HFFc6 (cell line): Measurements from ENCODE around the gene MRPS10. TPM values are rescaled to one million over a fixed set of nuclear protein-coding genes. Genes with fewer than 3 reads are reported as not detected.
A peak's percentile ranks its signal among the peaks of the same experiment; 100 is the strongest.
"Not testable (repeated sequence)": the region's sequence is repeated elsewhere in the genome, so short reads cannot be mapped to it uniquely, and the experiment has no call there.

Source experiments
- DNase-seq: peaks from one replicate; pipeline ENCODE4 v3.0.0-alpha.2; 2018
- H3K27ac Mint-ChIP-seq: 2 replicates; pipeline ENCODE4 v1.8.0; 2020; ENCODE audit warnings: mild to moderate bottlenecking, mixed read lengths
- H3K27me3 Mint-ChIP-seq: 2 replicates; pipeline ENCODE4 v1.8.0; 2021; ENCODE audit warnings: mild to moderate bottlenecking, moderate library complexity, mixed read lengths; ENCODE audit not compliant: insufficient read depth
- H3K36me3 Mint-ChIP-seq: 2 replicates; pipeline ENCODE4 v1.8.0; 2021; ENCODE audit warnings: low read depth, mixed read lengths
- H3K4me1 Mint-ChIP-seq: 2 replicates; pipeline ENCODE4 v1.8.0; 2020; ENCODE audit warnings: low read depth, mixed read lengths
- H3K4me3 Mint-ChIP-seq: 2 replicates; pipeline ENCODE4 v1.8.0; 2020; ENCODE audit warnings: mild to moderate bottlenecking, moderate library complexity, mixed read lengths
- H3K9me3 Mint-ChIP-seq: 2 replicates; pipeline ENCODE4 v1.8.0; 2020; ENCODE audit warnings: mild to moderate bottlenecking, mixed read lengths
- total RNA-seq, 6 experiments: library from RNA; stranded (reverse); fragmentation: NEBNext Ultra II Directional; extraction: Animal tissue kit (Norgen Biotek cat#: 25700); gene quantifications; 2 replicates in 1 of 6; 3 replicates in 5 of 6; pipeline ENCODE4 v1.2.3, GENCODE V29; 2021
- TF ChIP-seq, protein P1 (sequence below): fragments of 200-600 bp; sonication (generic); IDR thresholded peaks from 2 replicates; pipeline ENCODE4 v1.5.0; 2021; ENCODE audit warnings: antibody characterized with exemption, mild to moderate bottlenecking

The MRPS10 gene
- total RNA-seq, 6 experiments from 2014 or later, result 40.9 to 49.3 (median 43.8) TPM

DNA sequence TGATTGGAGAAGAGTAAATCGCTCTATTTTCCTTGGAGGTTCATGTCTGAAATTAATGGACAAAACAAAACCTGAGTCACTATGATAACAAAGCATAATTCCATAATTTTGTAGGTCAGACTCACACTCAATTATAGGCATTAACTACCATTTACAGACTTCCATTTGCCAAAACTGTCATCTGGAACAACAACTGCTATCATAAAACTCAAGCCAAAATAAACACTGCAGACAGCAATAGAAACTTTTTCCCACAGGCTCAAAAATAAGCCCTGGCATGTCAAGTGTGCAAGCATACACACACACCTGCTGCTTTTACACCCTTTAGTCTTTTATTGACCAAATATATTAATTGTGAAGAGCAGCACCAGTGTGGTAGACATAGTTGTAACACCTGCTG, 7.1 kb downstream of the MRPS10 start:
- Mint-ChIP-seq H3K9me3 (no peaks in the 10 kb centered on the region), H3K4me3 (no peak overlapping the region), H3K4me1 (peaks cover 14% of the 10 kb centered on the region), H3K27me3 (no peaks in the 10 kb centered on the region; the same call in 1 of the 2 replicates), H3K36me3 (peaks cover 27% of the 10 kb centered on the region), H3K27ac (no peak overlapping the region)
- TF ChIP-seq, protein P1, sequence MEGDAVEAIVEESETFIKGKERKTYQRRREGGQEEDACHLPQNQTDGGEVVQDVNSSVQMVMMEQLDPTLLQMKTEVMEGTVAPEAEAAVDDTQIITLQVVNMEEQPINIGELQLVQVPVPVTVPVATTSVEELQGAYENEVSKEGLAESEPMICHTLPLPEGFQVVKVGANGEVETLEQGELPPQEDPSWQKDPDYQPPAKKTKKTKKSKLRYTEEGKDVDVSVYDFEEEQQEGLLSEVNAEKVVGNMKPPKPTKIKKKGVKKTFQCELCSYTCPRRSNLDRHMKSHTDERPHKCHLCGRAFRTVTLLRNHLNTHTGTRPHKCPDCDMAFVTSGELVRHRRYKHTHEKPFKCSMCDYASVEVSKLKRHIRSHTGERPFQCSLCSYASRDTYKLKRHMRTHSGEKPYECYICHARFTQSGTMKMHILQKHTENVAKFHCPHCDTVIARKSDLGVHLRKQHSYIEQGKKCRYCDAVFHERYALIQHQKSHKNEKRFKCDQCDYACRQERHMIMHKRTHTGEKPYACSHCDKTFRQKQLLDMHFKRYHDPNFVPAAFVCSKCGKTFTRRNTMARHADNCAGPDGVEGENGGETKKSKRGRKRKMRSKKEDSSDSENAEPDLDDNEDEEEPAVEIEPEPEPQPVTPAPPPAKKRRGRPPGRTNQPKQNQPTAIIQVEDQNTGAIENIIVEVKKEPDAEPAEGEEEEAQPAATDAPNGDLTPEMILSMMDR, result no peak
- no peak for DNase-seq

DNA sequence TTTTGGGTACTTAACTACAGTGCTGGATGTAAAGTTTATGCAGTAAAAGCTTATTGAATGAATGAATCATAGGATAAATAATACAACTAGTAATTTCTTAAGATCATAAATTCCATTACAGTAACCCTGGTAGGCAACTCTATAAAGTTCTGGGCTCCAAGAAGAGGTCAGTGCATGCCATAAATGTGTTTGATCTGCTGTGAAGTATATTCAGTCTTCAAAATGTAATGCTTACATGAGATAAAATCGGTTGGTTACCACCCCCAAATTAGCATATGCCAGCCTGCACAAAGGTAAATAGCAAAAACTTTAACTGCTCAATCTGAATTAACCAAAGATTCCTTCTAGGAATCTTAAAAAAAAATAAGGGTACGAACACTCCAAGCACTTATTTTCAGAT, 10.1 kb downstream of the MRPS10 start:
- H3K9me3 Mint-ChIP-seq, H3K27me3 Mint-ChIP-seq, H3K27ac Mint-ChIP-seq, DNase-seq, H3K4me3 Mint-ChIP-seq: not testable (repeated sequence)
- Mint-ChIP-seq H3K4me1 (peaks cover 28% of the 10 kb centered on the region), H3K36me3 (peaks cover 33% of the 10 kb centered on the region)

DNA sequence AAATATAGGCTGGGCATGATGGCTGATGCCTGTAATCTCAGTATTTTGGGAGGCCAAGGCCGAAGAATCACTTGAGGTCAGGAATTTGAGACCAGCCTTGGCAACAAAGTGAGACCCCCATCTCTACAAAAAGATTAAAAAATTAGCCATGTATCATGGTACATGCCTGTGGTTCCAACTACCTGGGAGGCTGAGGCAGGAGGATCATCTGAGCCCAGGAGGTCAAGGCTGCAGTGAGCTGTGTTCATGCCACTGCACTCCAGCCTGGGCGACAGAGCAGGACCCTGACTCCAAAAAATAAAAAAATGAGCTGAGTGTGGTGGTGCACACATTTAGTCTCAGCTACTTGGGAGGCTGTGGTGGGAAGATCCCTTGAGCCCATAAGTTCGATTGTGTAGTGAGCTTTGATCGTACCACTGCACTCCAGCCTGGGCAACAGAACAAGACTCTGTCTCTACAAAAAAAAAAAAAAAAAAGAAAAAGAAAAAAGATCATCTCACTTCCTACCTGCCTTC, 12.8 kb downstream of the MRPS10 start:
- H3K27ac Mint-ChIP-seq, result peak overlapping the region; percentile 22; the same call in 1 of the 2 replicates

DNA sequence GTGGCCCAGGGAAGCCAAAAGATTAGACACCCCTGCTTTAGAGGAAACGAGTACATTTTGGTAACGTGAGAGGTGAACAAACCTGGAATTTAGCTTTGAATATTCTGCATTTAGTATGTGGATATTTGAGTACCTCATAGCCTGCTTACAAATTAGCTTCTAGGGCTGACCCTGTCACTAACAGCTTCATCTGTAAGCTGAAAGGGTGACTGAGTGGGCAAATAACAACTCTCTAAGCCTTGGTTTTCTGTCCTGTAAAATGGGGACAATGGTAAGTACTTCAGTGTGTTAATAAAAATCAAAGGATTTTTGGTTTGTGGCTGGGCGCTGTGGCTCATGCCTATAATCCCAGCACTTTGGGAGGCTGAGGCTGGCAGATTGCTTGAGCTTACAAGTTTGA, 14.5 kb downstream of the MRPS10 start:
- Mint-ChIP-seq H3K4me3 (no peak overlapping the region), H3K27ac (no peak overlapping the region), H3K4me1 (peaks cover 48% of the 10 kb centered on the region), H3K36me3 (peaks cover 26% of the 10 kb centered on the region), H3K9me3 (no peaks in the 10 kb centered on the region), H3K27me3 (peaks cover 1% of the 10 kb centered on the region; the same call in 1 of the 2 replicates)
- TF ChIP-seq, protein P1, result no peak
- no peak for DNase-seq

More for the DNA sequence above, 12.8 kb downstream of the MRPS10 start:
- DNase-seq, result no peak
- TF ChIP-seq, protein P1, result no peak
- Mint-ChIP-seq H3K4me3 (no peak overlapping the region), H3K27me3 (peaks cover 1% of the 10 kb centered on the region; the same call in 1 of the 2 replicates), H3K36me3 (peaks cover 28% of the 10 kb centered on the region), H3K4me1 (peaks cover 40% of the 10 kb centered on the region), H3K9me3 (no peaks in the 10 kb centered on the region)

DNA sequence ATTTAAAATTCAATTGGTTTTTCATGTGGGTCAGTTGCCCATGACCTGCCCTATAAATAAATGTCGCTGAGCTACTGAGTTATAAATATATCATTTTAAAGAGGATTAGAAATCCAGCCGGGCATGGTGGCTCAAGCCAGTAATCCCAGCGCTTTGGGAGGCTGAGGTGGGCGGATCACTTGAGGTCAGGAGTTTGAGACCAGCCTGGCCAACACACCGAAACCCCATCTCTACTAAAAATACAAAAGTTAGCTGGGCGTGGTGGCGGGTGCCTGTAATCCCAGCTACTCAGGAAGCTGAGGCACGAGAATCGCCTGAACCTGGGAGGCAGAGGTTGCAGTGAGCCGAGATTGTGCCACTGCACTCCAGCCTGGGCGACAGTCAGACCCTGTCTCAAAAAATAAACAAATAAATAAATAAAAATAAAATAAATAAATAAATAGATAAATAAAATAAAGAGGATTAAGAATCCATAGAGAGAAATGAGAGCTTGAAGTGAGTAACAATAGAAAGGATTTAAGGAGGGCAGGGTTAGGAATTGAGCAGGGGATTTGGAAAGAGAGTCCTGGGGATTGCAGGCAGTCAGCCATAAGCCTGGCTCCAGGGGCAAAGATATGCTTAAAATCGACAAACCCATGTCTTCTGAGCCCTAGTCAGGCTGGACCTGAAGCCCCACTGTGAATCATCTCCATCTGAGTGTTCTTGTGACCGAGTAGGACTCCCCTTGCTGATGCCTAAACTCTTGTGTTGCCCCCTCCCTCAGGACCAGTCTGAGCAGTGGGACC, 15.3 kb downstream of the MRPS10 start:
- H3K27me3 Mint-ChIP-seq, DNase-seq, H3K27ac Mint-ChIP-seq, H3K9me3 Mint-ChIP-seq, H3K4me3 Mint-ChIP-seq: not testable (repeated sequence)
- H3K36me3 Mint-ChIP-seq, result peaks cover 18% of the 10 kb centered on the region
- peaks cover 48% of the 10 kb centered on the region for H3K4me1 Mint-ChIP-seq

DNA sequence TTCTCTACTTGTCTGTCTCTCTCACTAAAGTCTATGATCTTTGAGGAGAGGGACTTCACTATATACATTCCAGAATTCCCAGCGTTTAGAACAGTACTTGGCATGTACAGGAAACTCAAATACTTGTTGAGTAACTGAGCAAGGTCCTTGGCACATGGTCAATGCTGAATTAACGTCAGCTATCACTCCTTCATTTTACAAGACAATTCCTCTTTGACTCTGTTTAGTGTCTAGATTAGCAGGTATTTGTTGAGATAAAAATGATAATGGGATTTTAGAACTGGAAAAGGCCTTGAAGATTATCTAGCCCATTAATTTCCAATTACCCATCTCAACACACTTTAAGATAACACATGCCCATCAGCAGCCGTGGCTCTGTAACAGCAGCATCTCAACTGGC, 16.3 kb downstream of the MRPS10 start:
- peaks cover 1% of the 10 kb centered on the region; the same call in 1 of the 2 replicates for H3K27me3 Mint-ChIP-seq
- H3K36me3 Mint-ChIP-seq, result peaks cover 18% of the 10 kb centered on the region
- H3K4me1 Mint-ChIP-seq, result peaks cover 48% of the 10 kb centered on the region
- no peaks in the 10 kb centered on the region for H3K9me3 Mint-ChIP-seq
- no peak for DNase-seq
- peak overlapping the region; percentile 86; the same call in 1 of the 2 replicates for H3K27ac Mint-ChIP-seq
- peak overlapping the region; percentile 56; the same call in 1 of the 2 replicates for H3K4me3 Mint-ChIP-seq
- TF ChIP-seq, protein P1, result no peak
